Stimulated activated CD8-positive, alpha-beta memory T cell treated with anti-CD3 and anti-CD28 coated beads, Interleukin-2, amount 100 ng/mL, for 48 hours (primary cell): ENCODE results near the gene DOCK11.

Experiments used
- DNase-seq, 2 donors: peaks; one replicate each; pipeline ENCODE4 v3.0.0-alpha.2; 2020; ENCODE audit warnings: low read depth in 2 of 2

Gene DOCK11

DNA sequence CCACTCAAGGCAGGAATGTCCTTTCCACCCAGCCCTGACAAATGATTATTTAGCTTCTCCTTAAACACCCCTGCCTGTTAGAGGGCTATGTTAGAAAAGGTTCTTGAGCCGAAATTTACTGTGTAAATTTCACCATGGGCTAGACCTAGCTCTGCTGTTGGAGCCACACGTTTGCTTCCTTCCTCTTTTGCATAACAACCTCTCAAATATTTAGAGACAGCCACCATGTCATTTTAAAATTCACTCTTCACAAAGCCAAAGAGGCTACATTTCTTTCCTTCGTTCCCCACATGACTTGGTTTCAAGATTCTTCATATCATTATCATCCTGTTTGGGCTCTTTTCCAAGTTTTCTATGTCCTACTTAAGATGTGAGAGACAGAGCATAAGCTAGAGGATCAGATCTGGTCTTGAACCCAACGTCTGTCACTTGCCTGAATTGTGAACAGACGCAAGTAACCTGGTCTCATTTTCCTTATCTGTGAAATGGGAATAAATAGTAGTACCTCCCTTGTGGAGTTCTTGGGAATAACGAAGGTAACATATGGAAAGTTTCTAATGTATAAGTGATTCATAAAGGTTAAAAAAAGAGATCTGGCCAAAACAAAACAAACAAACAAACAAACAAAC lies 6.7 kb downstream of the DOCK11 start:
- no peak for DNase-seq

DNA sequence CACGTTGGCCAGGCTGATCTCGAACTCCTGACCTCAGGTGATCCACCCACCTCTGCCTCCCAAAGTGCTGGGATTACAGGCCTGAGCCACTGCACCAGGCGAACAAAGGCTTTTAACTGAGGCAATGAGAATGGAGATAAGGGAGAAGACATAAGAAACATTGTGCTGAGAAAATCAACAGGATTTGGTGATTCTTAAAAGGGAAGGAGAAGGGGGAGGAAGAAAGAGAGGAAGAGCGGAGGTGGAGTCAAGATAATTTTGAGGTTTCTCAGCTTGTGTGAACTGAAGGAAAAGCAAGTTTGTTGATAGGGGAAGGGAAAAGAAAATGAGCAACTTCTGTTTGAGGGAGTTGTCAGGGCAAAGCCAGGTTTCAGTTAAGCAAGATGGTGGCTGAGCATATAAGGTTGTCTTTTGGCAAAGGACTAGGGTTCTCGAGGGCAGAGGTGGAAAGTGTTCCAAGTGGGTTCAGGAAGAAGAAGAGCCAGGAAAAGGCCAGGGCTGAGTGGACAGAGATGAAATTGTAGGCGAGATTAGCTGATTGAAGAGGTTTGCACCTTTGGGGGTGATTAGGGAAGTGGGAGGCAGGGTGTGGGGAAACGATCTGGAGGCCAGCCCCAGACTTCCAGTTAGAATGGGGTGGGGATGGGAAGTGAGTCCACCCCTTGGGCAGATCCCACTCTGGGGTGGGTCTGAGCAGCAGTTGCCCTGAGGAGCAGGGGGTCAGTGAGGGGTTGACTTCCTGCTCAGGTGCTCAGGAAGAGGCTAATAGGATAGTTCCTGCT lies 7.8 kb downstream of the DOCK11 start:
- DNase-seq, result no peak

DNA sequence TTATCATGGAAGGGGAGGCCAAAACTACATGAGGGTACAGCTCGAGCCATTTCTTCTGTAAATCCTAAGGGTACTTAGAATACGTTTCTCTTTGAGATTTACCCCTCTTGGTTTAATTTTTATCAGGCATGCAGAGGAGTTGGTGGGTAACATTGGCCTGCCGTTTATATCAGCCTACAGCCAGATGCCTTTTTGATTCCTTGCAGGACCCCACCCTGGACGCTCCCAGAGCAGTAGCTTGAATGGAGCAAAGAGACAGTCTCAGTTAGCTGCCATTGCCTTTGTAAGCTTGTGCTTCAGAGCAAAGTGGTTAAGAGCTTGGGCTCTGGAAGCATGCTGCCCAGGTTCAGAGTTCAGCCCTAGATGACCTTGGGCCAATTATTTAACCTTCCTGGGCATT lies 9.0 kb downstream of the DOCK11 start:
- DNase-seq, result no peak

DNA sequence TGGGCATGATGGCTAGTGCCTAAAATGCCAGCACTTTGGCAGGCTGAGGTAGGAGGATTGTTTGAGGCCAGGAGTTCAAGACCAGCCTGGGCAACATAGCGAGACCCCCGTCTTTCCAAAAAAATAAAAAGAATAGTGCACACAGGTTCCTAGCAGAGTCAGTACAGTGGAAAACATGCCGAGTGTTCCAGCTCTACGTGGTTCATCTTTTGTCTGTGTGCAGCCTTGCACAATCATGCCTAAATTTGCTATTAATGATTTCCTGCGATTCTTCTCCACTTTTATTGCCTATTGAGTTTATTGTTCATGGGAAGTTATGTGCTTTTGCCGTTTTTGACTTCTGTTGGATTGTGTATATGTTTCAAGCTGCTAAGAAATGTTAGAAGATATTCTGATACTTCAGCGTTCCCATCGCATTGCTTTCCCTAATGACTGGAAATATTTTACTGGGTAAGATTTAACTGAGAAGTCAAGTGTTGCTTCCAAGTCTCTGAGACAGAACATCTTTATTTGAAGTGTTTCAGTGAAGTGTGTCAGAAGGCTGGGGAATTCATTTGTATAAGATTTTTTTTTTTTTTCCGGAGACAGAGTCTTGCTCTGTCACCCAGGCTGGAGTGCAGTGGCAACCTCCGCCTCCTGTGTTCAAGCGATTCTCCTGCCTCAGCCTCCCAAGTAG lies 11.3 kb downstream of the DOCK11 start:
- no peak for DNase-seq

DNA sequence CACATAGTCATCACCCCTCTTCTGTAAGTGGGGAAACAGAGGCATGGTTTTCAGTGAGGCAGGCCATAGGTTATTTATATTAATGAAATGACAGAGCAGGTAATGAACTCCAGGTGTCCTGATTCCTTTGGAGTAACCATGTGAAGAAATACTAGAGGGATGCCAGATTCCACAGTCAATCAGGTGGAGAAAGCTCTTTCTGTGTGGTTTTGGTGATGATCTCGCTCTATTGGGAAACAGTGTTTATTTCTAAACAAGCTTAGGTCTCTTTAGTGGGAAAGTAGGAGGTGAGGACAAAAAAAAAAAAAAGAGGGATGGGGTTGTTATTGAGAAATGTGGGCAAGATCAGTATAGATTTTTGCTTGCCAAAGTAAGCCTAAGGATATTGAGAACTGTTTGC lies 12.2 kb downstream of the DOCK11 start:
- no peak for DNase-seq

DNA sequence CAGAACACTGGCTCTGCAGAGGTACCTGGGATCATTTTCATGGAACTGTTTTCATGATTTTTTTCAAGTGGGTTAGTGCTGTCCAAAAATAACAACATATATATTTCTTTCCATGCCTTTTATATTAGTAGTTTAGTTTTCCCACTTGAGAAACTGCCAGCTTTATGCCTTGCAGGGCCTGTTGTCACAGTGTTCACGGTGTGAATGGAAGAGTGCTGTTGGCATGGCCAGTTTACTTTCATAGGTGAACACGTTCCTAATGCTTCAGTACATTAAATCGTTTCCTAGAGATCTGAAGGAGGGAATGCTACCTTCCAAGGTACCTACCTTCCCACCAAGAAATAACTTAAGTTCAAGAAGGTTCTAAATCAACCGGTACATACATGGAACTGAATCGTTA lies 12.6 kb downstream of the DOCK11 start:
- DNase-seq, result no peak

DNA sequence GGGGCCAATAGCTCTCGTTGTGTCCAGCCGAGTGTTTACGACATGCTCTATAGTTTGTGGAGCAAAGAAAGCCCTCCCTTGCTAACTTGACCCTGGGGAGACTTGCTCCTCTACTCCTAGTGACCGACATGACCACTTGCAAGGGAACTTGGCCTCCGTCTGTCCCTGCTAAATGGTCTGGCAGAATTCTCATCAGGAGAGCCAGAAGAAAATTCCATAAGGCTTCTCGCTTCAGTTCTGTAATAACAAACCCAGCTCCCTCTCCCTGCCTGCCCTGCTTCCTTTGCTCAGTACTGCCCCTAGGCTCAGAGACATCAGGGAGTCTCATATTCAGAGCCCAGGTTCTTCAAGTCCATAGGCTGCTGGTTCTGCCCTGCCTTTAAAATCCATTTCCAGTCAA lies 13.0 kb downstream of the DOCK11 start:
- DNase-seq, result no peak

DNA sequence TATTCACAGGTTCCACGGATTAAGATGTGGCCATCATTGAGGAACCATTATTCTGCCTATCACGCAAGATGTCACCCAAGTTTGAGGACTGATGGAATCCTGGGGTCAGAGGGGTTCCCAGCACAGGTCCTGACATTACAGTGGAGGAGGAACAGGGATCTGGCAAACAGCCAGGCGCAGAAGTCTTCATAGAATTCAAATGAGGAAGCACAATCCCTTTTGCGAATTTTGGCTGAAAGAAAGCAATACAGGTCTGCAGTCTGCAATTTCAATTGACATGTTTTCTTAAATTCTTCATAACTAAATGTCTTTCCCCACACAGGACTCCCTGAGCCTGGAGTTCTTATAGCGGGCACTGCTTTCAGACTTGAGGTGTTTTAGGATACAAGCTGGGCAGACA lies 14.5 kb downstream of the DOCK11 start:
- no peak for DNase-seq

DNA sequence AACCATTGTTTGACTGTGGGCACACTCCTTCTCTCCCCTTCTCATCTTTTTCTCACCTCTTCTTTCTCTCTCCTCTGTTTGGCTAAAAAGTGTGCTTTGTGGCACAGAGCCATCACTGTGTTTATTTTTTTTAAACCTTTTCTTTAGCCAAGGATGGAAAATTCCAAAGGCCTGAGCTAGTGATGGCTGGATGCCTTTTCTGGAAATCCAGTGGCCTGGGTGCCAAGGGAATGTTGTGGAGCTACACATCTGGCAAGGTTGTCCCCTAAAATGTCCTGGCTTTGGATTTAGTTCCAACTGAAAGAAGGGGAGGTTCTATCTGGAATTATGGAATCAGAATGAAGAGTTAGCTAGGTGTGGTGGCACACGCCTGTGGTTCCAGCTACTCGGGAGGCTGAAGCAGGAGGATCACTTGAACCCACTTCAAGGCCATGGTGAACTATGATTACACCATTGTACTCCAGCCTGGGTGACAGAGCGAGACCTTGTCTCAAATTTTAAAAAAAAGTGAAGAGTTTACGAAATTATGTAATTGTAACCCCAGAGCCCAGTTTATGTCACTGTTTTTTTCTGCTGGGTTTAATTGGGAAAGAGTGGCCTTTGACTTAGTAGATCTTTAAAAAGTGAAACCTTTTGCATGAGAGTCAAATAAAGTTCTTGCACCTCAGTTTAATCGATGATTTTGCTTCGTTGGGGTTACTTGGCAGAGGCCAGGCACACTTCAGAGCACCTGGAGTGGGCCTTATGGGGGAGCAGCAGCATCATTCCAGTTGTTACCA lies 17.7 kb downstream of the DOCK11 start:
- no peak for DNase-seq

DNA sequence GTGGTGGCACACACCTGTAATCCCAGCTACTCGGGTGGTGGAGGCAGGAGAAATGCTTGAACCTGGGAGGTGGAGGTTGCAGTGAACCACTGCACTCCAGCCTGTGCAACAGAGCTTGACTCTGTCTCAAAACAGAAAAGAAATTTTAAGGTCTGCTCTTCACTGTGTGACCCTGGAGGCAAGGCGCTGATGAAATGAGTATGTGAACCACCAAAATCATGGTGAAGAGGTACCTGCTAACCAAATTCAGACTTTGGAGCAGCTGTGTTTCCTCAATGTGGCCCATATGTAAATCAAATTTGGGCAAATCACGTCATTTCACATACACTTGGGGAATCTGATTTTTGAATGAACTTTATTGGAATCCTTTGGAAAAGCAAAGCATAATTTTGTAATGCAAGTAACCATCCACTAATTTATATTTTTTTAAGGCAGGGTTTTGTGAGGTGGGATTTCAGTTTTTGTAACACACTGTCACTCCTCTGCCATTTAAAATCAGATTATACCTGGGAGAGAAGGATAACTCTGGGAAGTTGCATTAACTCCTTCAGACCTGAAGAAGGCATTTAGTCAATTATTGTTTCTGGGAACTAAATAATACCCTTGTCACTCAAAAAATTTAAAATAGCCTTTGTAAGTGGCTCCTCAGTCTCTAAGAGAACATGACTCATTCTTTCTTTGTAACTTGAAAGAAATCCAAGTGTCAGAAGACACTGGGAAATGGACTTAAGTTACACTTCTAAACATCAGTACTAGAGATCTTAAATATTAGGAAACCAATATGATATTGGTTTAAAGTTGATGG lies 24.0 kb downstream of the DOCK11 start:
- DNase-seq, result no peak

DNA sequence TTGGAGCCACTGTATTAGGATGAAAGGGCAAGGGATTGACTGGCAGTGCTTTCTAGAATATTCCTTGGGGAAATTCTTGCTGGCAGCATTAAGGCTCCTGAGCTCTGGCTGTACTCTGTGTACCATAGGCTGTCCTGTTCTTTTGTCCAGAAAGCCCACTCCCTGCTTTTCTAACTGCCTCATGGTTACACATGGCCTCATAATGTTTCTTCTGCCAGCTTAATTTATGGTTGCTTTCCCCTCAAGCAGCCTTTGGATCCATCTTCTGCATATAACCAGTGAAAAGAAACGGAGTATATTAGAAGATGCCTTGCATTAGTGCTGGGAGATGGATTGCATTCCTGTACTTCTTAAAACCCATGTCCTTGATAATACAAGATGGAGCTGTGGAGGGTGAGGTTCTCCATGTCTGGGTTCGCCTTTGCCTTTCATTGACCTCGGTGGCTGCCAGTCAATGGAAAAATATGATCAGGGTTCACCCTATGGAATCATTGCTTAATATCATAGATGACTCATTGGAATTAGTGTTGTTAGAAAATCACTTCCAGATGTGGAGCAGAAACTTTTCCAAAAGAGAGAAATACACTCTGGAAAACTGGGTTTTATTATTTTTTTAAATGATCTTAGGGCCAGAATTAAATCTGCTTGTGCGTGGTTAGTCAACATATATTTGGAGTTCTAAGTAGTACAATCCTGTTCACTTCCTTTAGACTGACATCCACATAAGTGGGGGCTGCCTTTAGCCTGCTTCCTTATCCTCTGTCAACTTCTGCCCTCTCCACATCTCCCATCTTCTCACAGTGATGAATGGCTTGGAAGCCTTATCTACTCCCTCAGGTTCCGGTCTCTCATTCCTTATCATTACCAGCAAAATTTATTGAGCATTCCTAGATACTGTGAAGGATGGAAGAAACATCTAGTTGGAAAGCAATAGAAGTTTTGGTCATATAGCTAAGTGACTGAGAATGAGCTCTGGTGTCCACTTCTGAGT lies 24.9 kb downstream of the DOCK11 start:
- DNase-seq, result no peak

DNA sequence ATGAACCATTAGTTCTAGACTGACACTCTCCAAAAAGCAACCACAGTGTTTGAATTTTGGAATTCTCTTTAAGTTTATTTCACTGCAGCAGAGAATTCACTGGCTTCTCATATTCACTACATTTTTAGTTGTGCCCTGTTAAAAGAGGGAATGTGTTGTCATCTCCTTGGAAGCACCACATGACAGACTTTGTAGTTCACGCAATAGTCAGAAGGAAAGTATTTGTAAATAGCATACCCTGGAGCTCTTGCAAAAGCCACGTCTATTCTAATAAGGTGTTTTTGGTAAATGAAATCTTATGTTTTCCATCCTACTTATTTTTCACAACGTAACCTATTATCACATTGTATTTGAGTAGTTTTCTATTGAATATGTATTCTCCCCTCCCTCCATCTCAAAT lies 25.8 kb downstream of the DOCK11 start:
- DNase-seq, result no peak

DNA sequence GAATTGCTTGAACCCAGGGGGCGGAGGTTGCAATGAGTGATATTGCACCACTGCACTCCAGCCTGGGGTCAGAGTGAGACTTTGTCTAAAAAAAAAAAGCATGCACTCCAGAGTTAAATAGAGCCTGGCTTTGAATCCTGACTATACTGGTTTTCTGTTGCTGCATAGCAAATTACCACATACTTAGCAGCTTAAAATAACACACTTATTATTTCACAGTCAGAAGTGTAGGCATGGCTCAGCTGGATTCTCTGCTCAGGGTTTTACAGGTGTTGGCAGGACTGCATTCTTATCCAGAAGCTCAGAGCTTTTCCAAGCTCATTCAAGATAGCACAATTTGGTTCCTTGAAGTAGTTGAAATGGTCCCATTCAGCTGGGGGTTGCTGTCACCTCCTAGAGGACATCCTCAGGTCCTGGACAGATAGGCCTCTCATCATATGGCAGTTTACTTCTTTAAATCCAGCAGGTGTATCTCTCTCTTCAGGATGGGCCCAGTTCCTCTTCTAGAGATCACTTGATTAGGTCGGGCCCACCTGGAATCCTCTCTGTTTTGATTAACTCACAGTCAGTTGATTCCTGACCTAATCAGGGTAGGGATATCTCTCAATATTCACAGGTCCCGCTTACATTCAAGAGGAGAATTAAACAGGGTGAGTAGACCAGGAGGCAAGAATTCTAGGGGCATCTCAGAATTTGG lies 26.8 kb downstream of the DOCK11 start:
- no peak for DNase-seq

DNA sequence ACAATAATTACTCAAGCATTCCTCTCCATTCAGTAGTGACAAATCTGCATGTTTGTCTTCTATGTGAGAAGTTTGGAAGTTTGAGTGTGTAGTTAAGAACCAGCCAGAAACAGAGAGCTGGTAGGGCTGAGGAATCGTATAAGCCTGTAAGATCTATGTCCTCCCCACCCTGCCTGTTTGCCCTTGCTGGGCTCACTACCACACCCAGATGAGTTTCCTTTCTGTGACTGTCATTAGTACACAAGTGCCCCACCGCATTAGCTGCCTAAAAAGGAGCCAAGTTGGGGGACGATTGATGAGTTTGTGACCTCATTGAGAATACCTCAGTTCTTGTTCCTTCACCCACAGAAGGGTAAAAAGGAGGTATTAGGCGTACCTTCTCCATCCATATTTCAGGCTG lies 28.3 kb downstream of the DOCK11 start:
- DNase-seq, result no peak

DNA sequence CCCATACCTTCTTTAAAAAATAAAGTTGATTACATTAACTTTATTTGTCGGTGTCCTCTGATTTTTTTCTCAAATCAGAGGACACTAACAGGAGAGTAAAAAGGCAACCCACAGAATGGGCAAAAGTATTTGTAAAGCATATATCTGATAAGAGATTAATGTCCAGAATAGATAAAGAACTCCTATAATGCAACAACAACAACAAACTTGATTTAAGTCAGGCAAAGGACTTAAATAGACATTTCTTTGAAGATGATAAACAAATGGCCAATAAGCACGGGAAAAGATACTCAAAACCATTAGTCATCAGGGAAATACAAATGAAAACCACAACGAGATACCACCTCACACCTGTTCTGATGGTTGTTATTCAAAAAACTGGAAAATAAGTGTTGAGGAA lies 28.7 kb downstream of the DOCK11 start:
- no peak for DNase-seq

DNA sequence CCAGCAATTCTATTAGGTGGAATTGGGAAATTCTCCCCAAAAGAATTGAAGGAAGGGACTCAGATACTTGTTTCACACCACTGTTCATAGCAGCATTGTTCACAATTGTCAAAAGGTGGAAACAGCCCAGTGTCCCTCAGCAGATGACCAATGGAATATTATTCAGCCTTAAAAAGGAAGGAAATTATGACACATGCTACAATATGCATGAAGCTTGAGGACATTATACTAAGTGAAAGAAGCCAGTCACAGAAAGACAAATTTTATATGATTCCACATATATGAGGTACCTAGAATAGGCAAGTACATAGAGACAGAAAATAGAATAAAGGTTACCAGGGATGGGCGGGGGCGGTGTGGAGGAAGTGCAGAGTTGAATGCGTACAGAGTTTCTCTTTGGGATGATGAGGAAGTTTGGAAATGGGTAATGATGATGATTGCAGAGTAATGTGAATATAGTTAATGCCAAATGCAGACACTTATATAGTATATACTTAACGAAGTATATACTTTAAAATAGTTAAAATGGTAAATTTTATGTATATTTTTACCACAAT lies 29.6 kb downstream of the DOCK11 start:
- DNase-seq, result no peak

DNA sequence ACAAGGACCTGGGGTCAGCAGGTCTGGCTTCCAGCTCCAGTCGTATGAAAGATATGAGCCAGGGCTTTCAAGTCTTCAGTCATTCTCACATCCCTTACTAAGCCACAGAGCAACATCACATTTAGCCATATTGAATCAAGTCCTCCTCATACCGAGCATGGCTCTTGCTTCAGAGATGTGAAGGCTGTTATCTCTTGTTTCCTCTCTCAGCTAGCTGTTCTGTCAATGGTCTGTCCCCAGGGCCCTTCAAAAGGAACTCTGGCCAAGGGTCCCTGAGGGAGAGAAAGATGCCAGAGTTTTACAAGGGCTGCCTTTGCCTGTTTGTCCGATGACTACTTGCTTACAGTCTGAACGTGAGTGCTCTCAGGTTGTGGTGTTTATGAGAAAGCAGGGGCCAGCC lies 30.5 kb downstream of the DOCK11 start:
- DNase-seq, result no peak

DNA sequence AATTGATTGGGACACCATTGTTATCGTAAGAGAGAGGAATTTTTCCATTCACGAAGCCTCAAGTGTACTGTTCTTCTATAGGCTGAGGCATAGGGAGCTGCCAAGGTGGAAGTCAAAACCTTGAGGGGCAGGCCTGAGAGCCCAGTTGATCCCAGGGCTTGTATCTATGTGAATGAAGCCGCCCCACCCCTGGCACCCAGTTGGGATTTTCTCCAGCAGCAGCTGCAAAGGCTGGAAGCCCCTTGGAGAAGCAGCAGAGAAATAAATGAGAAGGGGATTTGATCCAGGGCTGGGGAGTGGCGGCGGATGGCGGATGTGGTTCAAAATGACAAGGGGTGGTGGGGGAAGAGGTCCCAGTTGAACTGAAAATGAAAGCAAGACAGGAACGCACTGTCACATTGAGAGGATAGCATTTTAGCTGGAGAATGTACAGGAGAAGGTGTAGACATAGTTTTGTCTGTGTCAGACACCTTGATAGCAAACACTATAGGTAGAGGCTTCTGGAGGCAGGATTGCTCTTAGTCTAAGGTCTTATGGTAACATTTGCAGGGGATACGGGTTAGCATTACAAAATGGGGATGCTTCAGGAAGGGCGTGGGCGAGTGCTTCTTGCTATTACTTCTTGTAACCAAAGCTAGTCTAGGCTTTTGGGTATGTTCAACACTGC lies 32.6 kb downstream of the DOCK11 start:
- no peak for DNase-seq
